PC-3 (cell line): Measurements from ENCODE around the gene SYT7. TPM values are rescaled to one million over a fixed set of nuclear protein-coding genes. Genes with fewer than 3 reads are reported as not detected.

Experiments used
- ATAC-seq: fragments of 200-7000 bp; cut with Tn5 transposase; 2 replicates; pipeline ENCODE4 v1.9.1; 2020; ENCODE audit warnings: mild to moderate bottlenecking, moderate library complexity
- BruUV-seq: library from RNA; stranded (reverse); fragments of 400-500 nt; replicated peaks from 2 replicates; lab custom pipeline; 2021; lab: Mats Ljungman, UMichigan
- CTCF ChIA-PET: fragments of 300-600 bp; sonication (Branson Sonifier 250); formaldehyde crosslinking; loops from one replicate; lab custom pipeline; 2022; ENCODE audit warnings: antibody characterized with exemption; lab: Charles Lee
- POLR2A ChIA-PET: fragments of 300-600 bp; sonication (Branson Sonifier 250); formaldehyde crosslinking; loops from one replicate; lab custom pipeline; 2022; ENCODE audit warnings: antibody characterized with exemption; ENCODE audit not compliant: unreplicated experiment; lab: Charles Lee
- DNase-seq: peaks from one replicate; pipeline ENCODE4 v3.0.0-alpha.2; 2015
- H2AFZ ChIP-seq: fragments of 300-600 bp; sonication (generic); 2 replicates; pipeline ENCODE4 v1.6.0; 2016; ENCODE audit warnings: antibody characterized with exemption, low read length
- H3F3A ChIP-seq: fragments of 300-600 bp; sonication (generic); one replicate; pipeline ENCODE4 v1.6.0; 2017; ENCODE audit warnings: antibody characterized with exemption, low read length, control low read depth, mild to moderate bottlenecking; ENCODE audit not compliant: unreplicated experiment
- H3K27ac ChIP-seq: fragments of 300-600 bp; sonication (generic); 2 replicates; pipeline ENCODE4 v1.5.1; 2016; ENCODE audit warnings: mild to moderate bottlenecking, low read length
- H3K27me3 ChIP-seq: fragments of 300-600 bp; sonication (generic); 2 replicates; pipeline ENCODE4 v1.6.1; 2016; ENCODE audit warnings: low read length, mixed read lengths
- H3K36me3 ChIP-seq: fragments of 300-600 bp; sonication (generic); 2 replicates; pipeline ENCODE4 v1.6.1; 2016; ENCODE audit warnings: low read depth, mixed run types, low read length, mixed read lengths
- H3K4me1 ChIP-seq: fragments of 300-600 bp; sonication (generic); 2 replicates; pipeline ENCODE4 v1.5.1; 2016; ENCODE audit warnings: low read length; ENCODE audit not compliant: insufficient read depth
- H3K4me2 ChIP-seq: fragments of 300-600 bp; sonication (generic); 2 replicates; pipeline ENCODE4 v1.6.0; 2016; ENCODE audit warnings: low read length
- H3K4me3 ChIP-seq: fragments of 300-600 bp; sonication (generic); 2 replicates; pipeline ENCODE4 v1.5.1; 2016; ENCODE audit warnings: mild to moderate bottlenecking, low read length, mixed read lengths
- H3K79me2 ChIP-seq: fragments of 300-600 bp; sonication (generic); 2 replicates; pipeline ENCODE4 v1.6.1; 2017; ENCODE audit warnings: low read length, mixed read lengths
- H3K9ac ChIP-seq: fragments of 300-600 bp; sonication (generic); 2 replicates; pipeline ENCODE4 v1.6.0; 2016; ENCODE audit warnings: mild to moderate bottlenecking, low read length
- H3K9me2 ChIP-seq: fragments of 300-600 bp; sonication (generic); replicated peaks from 2 replicates; pipeline ENCODE4 v1.6.1; 2016; ENCODE audit warnings: mixed run types, low read length, mixed read lengths
- H3K9me3 ChIP-seq: fragments of 300-600 bp; sonication (generic); 2 replicates; pipeline ENCODE4 v1.6.1; 2016; ENCODE audit warnings: low read length, mixed read lengths
- H4K20me1 ChIP-seq: fragments of 300-600 bp; sonication (generic); 2 replicates; pipeline ENCODE4 v1.6.1; 2016; ENCODE audit warnings: low read length, mixed read lengths
- CTCF ChIP-seq: fragments of 300-600 bp; sonication (generic); conservative IDR thresholded peaks from 2 replicates; pipeline ENCODE4 v1.5.1; 2017; ENCODE audit warnings: antibody characterized with exemption, low read depth, mild to moderate bottlenecking, low read length
- EZH2 ChIP-seq: fragments of 300-600 bp; sonication (generic); IDR thresholded peaks from one replicate; pipeline ENCODE4 v1.6.1; 2017; ENCODE audit warnings: antibody characterized with exemption, mild to moderate bottlenecking, low read length; ENCODE audit not compliant: unreplicated experiment
- EZH2phosphoT487 ChIP-seq: fragments of 300-600 bp; sonication (generic); IDR thresholded peaks from 2 replicates; pipeline ENCODE4 v1.6.1; 2018; ENCODE audit warnings: mild to moderate bottlenecking, antibody characterized with exemption, low read length, borderline replicate concordance
- intact Hi-C: fragments of 100-400 bp; cut with micrococcal nuclease; formaldehyde crosslinking; loops from 2 replicates; pipeline ENCODE4 v1.9.0; 2023
- total RNA-seq: library from RNA; depleted of rRNA; stranded (reverse); fragments of >200 nt; gene quantifications from 2 replicates; pipeline ENCODE4 v1.2.3, GENCODE V29; 2014

The SYT7 gene
- total RNA-seq, 1 experiment from 2014 or later, result 23.2 TPM

- H3F3A ChIP-seq, result no peaks in the 10 kb centered on the region
- H3K9me3 ChIP-seq, result no peaks in the 10 kb centered on the region
- no peaks in the 10 kb centered on the region for H3K79me2 ChIP-seq
- H3K9ac ChIP-seq, result no peak overlapping the region
- H3K4me1 ChIP-seq, result peaks cover 17% of the 10 kb centered on the region
- CTCF ChIA-PET, result no interaction called here
- no peak overlapping the region for H3K4me3 ChIP-seq
- no peak for TF ChIP-seq CTCF
- TF ChIP-seq EZH2, result no peak
- no peak for TF ChIP-seq EZH2phosphoT487
- no peak for ATAC-seq
- H3K36me3 ChIP-seq, result no peaks in the 10 kb centered on the region
- no TSS peak for BruUV-seq
- no peak overlapping the region for H2AFZ ChIP-seq
- no peak for DNase-seq
- POLR2A ChIA-PET, result no interaction called here
- H3K27ac ChIP-seq, result no peak overlapping the region
- H4K20me1 ChIP-seq, result no peaks in the 10 kb centered on the region
- no peaks in the 10 kb centered on the region for H3K9me2 ChIP-seq
- intact Hi-C loops, result no loop called here
- H3K27me3 ChIP-seq, result no peaks in the 10 kb centered on the region
- no peak overlapping the region for H3K4me2 ChIP-seq
These were observed 14.0 kb upstream of the SYT7 start for GRCh38 chr11:61594907-61595257.

DNA sequence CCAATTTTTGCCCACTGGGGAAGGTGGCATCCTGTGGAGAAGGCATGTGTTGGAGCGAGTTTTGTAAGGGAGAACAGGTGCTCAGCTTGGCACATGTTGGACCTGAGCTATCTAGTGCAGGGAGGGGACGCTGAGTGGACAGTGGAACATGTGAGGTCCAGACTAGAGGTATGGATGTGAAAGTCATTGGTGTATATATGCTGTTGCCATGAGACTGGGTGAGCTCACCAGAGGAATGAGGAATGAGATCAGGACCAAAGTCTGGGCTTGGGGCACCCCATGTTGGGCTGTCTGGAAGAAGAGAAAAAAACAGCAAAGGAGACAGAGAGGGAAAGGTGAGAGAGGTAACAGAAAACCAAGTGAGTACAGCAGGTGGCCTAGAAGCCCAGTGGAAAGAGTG is 12.3 kb upstream of the SYT7 start:
- BruUV-seq, result no TSS peak
- H3K27ac ChIP-seq, result no peak overlapping the region

DNA sequence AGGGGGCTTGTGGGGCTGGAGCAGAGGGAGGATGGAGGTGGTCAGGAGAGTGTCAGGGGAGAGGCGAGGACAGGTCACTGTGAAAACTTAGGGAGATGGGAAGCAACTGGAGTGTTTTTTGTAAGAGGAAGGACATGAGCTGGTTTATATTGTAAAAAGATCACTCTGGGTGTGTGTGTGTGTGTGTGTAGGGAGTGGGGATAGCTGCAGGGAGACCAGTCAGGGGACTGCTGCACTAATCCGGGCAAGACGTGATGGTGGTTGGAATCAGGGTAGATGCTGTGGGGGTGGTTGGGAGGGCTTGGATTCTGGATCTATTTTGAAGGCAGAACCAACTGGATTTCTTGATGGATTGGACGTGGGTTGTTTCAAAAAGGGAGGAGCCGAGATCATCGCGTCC is 11.3 kb upstream of the SYT7 start:
- Histone ChIP-seq H3K4me1 (peaks cover 19% of the 10 kb centered on the region), H3K9ac (no peak overlapping the region), H3F3A (no peaks in the 10 kb centered on the region), H3K4me3 (no peak overlapping the region), H2AFZ (no peak overlapping the region), H3K27me3 (no peaks in the 10 kb centered on the region), H3K27ac (no peak overlapping the region), H3K9me2 (no peaks in the 10 kb centered on the region), H3K4me2 (no peak overlapping the region), H3K36me3 (no peaks in the 10 kb centered on the region), H3K79me2 (no peaks in the 10 kb centered on the region), H4K20me1 (no peaks in the 10 kb centered on the region), H3K9me3 (no peaks in the 10 kb centered on the region)
- ATAC-seq, result no peak
- TF ChIP-seq EZH2, result no peak
- no peak for TF ChIP-seq CTCF
- no peak for TF ChIP-seq EZH2phosphoT487
- ChIA-PET POLR2A (no interaction called here), CTCF (no interaction called here)
- intact Hi-C loops, result no loop called here
- no peak for DNase-seq
- no TSS peak for BruUV-seq

More for the DNA sequence above, 12.3 kb upstream of the SYT7 start:
- no peaks in the 10 kb centered on the region for H4K20me1 ChIP-seq
- no peaks in the 10 kb centered on the region for H3K27me3 ChIP-seq
- H3K9me2 ChIP-seq, result no peaks in the 10 kb centered on the region
- H3K79me2 ChIP-seq, result no peaks in the 10 kb centered on the region
- H3K36me3 ChIP-seq, result no peaks in the 10 kb centered on the region
- intact Hi-C loops, result no loop called here
- CTCF ChIA-PET, result no interaction called here
- TF ChIP-seq CTCF (no peak), EZH2phosphoT487 (no peak), EZH2 (no peak)
- POLR2A ChIA-PET, result no interaction called here
- peaks cover 13% of the 10 kb centered on the region for H3K4me1 ChIP-seq
- ATAC-seq, result no peak
- no peaks in the 10 kb centered on the region for H3F3A ChIP-seq
- H3K9me3 ChIP-seq, result no peaks in the 10 kb centered on the region
- no peak overlapping the region for H3K4me2 ChIP-seq
- DNase-seq, result no peak
- no peak overlapping the region for H2AFZ ChIP-seq
- H3K4me3 ChIP-seq, result no peak overlapping the region
- H3K9ac ChIP-seq, result no peak overlapping the region
